Measurements from ENCODE around the gene POLR1G.
"Not testable (repeated sequence)": the region's sequence is repeated elsewhere in the genome, so short reads cannot be mapped to it uniquely, and the experiment has no call there.

The POLR1G gene

GRCh38 chr19:45421947-45422498 is 15.6 kb downstream of the POLR1G start:
- DNase-seq (ENCODE audit: low read depth in 3 of 3) = no peak

DNA sequence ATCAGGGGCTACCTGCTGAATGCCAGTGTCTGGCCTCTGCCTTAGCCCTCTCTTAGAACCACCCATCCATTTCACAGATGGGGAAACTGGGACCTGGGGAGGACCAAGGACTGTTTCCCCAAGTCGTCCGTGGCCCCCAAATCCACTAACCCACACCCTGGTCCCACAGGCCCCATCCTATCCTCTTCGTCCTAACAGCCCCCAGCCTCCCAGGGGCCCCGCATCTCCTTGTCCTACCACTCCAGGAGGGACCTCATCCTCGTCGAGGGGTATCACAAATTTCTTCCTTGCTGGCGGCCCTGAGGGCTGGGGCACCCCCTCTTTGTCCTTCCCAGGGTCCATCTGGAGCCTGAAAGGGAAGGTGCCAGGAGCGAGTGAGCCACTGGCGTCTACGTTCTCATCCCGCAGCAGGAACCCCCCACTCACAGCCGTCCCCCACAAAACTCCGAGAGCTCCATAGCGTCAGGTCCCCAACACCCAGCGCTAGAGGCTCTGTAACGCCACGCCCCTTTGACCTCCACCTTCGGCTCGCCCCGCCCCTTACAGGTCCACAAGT is 16.7 kb downstream of the POLR1G start:
- DNase-seq (ENCODE audit: low read depth in 3 of 3) = peak in 2 of 3 donors; percentile 80 to 91

DNA sequence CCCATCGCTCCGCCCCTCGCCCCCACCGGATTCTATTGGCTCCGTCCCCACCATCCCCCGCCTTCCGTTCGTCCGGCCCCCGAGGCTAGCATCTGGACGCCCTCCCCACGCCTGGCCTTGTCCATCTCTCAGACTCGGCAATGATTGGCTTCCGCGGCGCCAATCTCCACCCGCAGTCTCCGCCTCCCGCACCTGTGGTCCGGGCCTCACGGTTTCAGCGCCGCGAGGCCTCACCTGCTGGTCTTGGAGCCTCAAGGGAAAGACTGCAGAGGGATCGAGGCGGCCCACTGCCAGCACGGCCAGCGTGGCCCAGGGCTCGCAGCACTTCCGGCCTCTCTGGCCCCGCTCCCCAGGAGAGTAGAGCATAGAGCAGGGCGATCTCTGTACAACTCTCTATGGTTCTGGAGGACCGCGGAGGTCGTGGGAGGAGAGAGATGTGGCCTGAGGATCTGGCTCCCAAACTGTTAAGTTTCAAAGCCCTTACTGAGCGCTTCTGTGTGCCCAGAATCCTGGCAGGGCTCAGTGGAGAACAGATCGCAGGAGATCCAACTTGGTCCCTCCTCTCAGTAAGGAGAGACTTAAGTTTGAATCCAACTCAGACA is 17.2 kb downstream of the POLR1G start, which contains the start of gene ERCC1:
Gene ERCC1, minus strand, starts transcription at position 329 of the 602 bp plus-strand sequence. CDS start 543 bp downstream, outside the sequence.
- peak; percentile 55 to 79 (median 64) for DNase-seq (ENCODE audit: low read depth in 3 of 3)

- DNase-seq (ENCODE audit: low read depth in 3 of 3) = peak in 1 of 3 donors; percentile 27
Measured at GRCh38 chr19:45424191-45425058, 18.0 kb downstream of the POLR1G start.

DNA sequence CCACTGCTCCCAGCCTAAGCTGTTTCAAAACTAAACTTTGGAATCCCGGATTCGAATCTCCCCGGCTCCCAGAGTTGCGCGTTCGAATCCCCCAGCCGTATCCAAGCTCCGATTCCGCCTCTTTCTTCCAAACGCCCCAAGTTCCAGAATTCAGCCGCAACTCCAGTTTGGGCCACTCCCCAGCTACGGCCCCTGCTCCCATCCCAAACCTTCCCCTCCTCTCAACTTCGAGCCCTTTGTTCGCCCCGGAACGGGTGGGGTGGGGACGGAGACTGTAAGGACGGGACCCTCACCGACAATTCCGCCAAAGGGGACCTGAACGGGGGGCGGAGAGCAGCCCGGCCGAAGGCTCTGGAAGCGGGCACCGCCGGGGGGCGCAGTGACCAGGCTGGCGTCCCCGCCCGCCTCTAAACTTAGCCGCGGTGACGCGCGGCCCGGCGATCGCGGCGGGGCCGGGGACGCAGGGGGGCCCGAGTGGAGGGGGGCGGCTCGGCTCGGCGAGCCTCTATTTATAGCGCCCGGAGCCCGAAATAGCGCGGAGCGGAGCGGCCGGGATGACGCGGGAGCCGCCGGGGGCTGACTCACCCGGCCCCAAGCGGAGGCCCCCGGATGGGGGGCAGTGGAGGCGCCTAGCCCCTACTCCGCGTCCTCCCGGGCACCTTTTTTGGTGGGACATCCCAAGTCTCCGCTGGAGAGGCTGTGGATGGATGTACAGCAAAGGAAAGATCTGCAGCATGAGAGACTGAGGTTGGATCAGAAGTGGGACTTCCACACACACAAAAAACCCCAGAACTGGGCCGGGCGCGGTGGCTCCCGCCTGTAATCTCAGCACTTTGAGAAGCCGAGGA is 22.2 kb downstream of the POLR1G start:
- no peak for DNase-seq (ENCODE audit: low read depth in 3 of 3)

DNA sequence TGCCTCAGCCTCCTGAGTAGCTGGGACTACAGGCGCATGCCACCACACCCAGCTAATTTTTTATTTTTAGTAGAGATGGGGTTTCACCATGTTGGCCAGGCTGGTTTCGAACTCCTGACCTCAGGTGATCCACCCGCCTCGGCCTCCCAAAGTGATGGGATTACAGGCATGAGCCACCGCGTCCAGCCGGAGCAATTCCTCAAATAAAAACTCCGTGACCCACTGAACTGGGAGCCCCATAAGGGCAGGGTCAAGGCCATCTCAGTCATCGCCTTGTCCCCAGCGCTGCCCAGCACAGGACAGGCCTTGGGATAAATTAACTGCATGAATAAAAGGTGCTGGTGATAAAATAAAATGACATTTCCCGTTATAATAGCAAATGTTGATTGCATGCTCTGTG is 23.5 kb downstream of the POLR1G start:
- DNase-seq (ENCODE audit: low read depth in 3 of 3) = not testable (repeated sequence)

- DNase-seq (ENCODE audit: low read depth in 3 of 3) = not testable (repeated sequence)
Measured at GRCh38 chr19:45431008-45431407, 24.6 kb downstream of the POLR1G start.

DNA sequence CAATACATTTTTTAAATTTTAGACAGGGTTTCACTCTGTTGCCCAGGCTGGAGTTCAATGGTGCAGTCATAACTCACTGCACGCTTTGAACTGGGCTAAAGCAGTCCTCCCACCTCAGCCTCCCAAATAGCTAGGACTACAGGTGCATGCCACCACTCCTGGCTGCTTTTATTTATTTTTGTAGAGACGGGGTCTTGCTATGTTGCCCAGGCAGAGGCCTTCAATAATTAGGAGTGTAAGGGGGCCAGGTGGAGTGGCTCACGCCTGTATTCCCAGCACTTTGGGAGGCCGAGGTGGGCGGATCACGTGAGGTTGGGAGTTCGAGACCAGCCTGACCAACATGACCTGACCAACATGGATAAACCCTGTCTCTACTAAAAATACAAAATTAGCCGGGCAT is 26.1 kb downstream of the POLR1G start:
- not testable (repeated sequence) for DNase-seq (ENCODE audit: low read depth in 3 of 3)

DNA sequence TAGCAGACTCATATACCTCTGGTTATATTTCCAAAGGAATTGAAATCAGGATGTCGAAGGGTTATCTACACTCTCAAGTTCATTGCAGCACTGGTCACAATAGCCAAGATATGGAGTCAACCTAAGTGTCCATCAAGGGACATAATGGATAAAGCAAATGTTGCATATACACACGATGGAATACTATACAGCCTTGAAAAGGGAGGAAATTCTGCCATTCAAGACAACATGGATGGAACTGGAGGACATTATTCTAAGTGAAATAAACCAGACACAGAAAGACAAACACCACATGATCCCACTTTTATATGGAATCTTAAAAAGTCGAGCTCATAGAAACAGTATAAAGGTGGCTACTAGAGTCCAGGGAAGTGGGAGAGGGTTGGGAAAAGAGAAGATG is 30.9 kb downstream of the POLR1G start:
- no peak for DNase-seq (ENCODE audit: low read depth in 3 of 3)

- no peak for DNase-seq (ENCODE audit: low read depth in 3 of 3)
Measured at GRCh38 chr19:45439190-45439568, 32.7 kb downstream of the POLR1G start.

DNA sequence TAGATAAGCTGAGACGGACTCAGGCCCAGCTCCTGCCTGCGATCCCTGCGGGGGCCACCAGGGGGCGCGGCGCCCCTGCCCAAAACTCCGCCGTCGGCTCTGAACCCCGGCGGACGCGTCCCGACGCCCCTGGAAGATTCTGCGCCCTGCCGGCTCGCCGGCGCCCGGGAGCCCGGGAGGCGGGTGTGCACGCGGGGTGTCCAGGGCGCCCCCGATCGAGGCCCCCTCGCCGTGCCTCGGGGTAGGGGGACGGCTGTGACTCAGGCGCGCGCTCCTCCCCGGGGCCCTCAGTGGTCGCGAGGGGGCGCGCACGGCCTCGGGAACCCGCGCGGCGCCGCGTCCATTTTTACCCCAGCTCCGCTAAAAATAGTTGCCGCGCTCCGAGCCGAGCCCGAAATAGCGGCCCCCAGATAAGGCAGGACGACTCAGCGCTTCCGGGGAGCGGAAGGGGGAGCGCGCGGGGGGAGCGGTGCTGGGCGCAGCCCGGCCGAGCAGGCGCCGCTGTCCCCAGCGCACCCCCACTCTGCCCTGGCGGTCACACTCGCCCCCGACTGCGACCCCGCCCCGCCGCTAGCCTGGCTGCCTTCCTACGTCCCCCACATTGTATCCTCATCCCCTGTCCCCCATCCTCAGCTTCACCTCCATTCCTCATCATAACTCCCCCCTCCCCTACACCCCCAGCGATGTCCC is 33.3 kb downstream of the POLR1G start:
- DNase-seq (ENCODE audit: low read depth in 3 of 3) = peak; percentile 65 to 73 (median 71)

DNA sequence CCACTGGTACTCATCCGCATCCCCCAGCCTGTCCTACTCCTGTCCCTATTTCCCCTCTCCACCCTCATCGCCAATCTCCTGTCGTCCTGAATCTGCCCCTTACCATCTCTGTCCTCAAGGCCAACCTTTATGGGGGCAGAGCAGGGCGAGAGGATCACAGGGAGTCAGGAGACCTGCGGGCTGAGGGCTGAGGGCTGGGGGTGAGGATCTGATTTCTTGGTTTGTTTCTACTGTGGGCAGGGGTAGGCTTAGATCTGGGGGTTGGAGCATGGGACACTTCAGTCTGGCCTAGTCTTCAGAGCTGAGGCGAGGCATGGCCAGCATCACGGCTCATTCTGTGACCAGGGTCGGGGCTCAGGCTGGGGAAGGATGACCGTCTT is 33.8 kb downstream of the POLR1G start:
- DNase-seq (ENCODE audit: low read depth in 3 of 3) = no peak

DNA sequence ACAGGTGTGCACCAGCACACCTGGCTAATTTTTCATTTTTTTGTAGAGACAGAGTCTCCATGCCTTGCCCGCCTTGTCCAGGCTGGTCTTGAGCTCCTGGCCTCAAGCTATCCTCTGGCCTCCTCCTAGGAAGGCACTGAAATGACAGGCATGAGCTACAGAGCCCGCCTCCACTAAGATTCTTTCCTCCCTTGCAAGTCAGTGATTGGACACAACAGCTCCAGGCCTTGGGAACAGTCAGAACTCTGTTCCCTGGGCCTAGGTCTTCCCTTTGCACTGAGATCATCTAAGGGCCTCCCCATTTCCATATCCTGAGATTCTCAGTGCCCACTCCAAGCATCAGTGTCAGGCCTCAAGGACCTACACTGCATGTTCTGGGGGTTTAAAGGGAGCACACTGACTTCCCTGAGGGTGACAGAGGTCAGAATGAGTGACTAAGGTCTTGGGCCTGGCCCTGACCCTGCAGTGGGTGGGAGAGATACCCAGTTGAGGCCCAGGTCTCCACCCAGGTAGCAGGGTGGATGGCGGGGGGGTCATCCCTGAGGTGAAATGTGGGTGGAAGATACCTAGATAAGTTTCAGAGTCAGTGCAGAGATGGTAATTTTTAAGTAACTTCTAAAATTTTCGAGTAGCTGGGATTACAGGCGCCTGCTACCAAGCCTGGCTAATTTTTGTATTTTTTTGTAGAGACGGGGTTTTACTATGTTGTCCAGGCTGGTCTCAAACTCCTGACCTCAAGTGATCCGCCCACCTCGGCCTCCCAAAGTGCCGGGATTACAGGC is 34.6 kb downstream of the POLR1G start:
- DNase-seq (ENCODE audit: low read depth in 3 of 3) = no peak

DNA sequence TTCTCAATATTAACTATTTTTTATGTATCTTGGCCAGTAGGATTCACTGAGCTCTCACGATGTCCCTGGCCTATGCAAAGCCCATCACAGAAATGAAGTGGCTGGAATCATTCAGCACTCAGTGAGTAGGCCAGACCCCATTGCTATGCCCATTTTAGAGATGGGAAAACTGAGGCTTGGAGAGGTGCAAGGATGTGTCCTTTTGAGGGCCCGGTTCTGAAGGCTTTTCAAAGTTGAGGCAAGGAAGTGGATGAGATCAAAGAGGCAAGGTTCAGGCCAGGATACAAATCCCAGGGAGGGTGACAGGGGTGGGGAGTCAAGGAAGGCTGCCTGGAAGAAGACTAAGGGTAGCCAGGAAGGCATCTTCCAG is 35.9 kb downstream of the POLR1G start:
- no peak for DNase-seq (ENCODE audit: low read depth in 3 of 3)

DNA sequence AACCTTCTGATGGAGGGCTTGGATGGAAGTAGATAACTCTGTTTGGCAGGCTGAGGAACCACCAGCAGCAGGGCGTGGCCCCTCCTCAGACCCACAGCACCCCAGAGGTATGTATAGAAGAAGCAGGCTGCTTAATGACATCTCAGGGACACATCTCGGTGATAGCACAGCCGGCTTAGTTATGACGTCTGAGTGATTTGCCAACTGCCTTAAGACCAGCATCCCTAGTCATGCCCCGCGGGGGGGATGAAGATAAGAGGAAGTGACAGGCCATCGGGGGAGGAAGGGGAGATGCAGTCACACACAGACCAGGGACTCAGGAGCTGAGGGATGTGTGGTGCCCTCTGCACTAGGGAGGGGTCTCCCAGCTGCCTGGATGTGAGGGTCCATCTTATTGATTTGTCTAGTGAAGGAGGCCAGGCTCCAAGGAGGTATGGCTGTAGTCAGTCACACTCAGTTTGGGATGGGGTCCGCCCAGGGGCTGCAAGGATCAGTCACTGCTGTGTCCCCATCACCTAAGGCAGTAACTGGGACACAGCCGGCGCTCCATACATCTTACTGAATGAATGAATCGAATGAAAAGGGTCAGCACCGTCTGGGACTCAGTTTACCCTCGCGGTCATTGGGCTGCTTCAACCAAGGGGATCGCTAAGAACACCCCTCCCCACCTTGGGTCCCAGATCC is 36.5 kb downstream of the POLR1G start:
- no peak for DNase-seq (ENCODE audit: low read depth in 3 of 3)

- DNase-seq (ENCODE audit: low read depth in 3 of 3) = peak in 2 of 3 donors; percentile 35 to 43
Measured at GRCh38 chr19:45443462-45444317, 37.2 kb downstream of the POLR1G start.

GRCh38 chr19:45444318-45445041 is 38.0 kb downstream of the POLR1G start:
- peak; percentile 38 to 74 (median 66) for DNase-seq (ENCODE audit: low read depth in 3 of 3)

GRCh38 chr19:45445139-45445538 is 38.7 kb downstream of the POLR1G start:
- no peak for DNase-seq (ENCODE audit: low read depth in 3 of 3)

All from stimulated activated CD4-positive, alpha-beta T cell treated with anti-CD3 and anti-CD28 coated beads, TNF-alpha, amount 100 ng/mL, for 48 hours (primary cell).